HCT116 (cell line): ENCODE results near the gene LCNL1. TPM values are rescaled to one million over a fixed set of nuclear protein-coding genes. Genes with fewer than 3 reads are reported as not detected.

Source experiments
- ATAC-seq: fragments of 200-7000 bp; cut with Tn5 transposase; 2 replicates; pipeline ENCODE4 v1.9.1; 2020; ENCODE audit warnings: mild to moderate bottlenecking, moderate library complexity
- BruUV-seq: library from RNA; stranded (reverse); fragments of 400-500 nt; replicated peaks from 2 replicates; lab custom pipeline; 2021; lab: Mats Ljungman, UMichigan
- CTCF ChIA-PET: fragments of 300-600 bp; sonication (Branson Sonifier 250); formaldehyde crosslinking; loops from one replicate; lab custom pipeline; 2021; ENCODE audit warnings: antibody characterized with exemption; lab: Charles Lee
- POLR2A ChIA-PET: fragments of 300-600, 350-600 bp; sonication (Branson Sonifier 250); formaldehyde crosslinking; loops from one replicate; lab custom pipeline; 2021; ENCODE audit warnings: antibody characterized with exemption; lab: Charles Lee
- RAD21 ChIA-PET, 2 experiments: fragments of 300-600 bp; sonication (Branson Sonifier 250); formaldehyde crosslinking; loops; one replicate each; lab custom pipeline; 2023; ENCODE audit warnings: low total read pairs in 2 of 2; ENCODE audit not compliant: uncharacterized antibody in 2 of 2, unreplicated experiment in 2 of 2, low non-redundant PET in 1 of 2; lab: Charles Lee
- DNase-seq: peaks from one replicate; pipeline ENCODE4 v3.0.0-alpha.2; 2010; ENCODE audit warnings: low read depth, low spot score
- H2AFZ ChIP-seq: fragments of 200-600 bp; shearing (Covaris generic), sonication (generic); 2 replicates; pipeline ENCODE4 v1.6.1; 2017; ENCODE audit warnings: low read depth, mixed run types, mixed read lengths, antibody characterized with exemption, low read length; ENCODE audit not compliant: poor library complexity, severe bottlenecking
- H3K27ac ChIP-seq: 2 replicates; pipeline ENCODE4 v1.5.1; 2012; ENCODE audit warnings: low read depth, low read length
- H3K27me3 ChIP-seq: fragments of 200-600 bp; sonication (generic); 2 replicates; pipeline ENCODE4 v1.6.1; 2016; ENCODE audit warnings: mixed run types, low read length, mixed read lengths; ENCODE audit not compliant: insufficient read depth
- H3K36me3 ChIP-seq, 2 experiments: fragments of 200-500 bp in 1 of 2; fragments of 200-600 bp in 1 of 2; sonication (Bioruptor generic) in 1 of 2; sonication (generic) in 1 of 2; 2 replicates each; pipeline versions ENCODE4 v1.5.1 to v1.6.1; 2014 to 2016; ENCODE audit warnings: low read length in 2 of 2, inconsistent platforms in 1 of 2, mixed read lengths in 1 of 2, mixed run types in 1 of 2; ENCODE audit not compliant: insufficient read depth in 2 of 2, control insufficient read depth in 1 of 2
- H3K4me1 ChIP-seq, 2 experiments: fragments of 200-600 bp in 1 of 2; sonication (generic) in 1 of 2; 2 replicates each; pipeline versions ENCODE4 v1.5.1 to v1.6.1; 2012 to 2017; ENCODE audit warnings: low read length in 2 of 2, inconsistent platforms in 1 of 2, mild to moderate bottlenecking in 1 of 2, mixed read lengths in 1 of 2, mixed run types in 1 of 2, moderate library complexity in 1 of 2; ENCODE audit not compliant: insufficient read depth in 2 of 2, control insufficient read depth in 1 of 2
- H3K4me2 ChIP-seq: fragments of 200-600 bp; sonication (generic); 2 replicates; pipeline ENCODE4 v1.6.1; 2017; ENCODE audit warnings: mixed run types, low read length, mixed read lengths
- H3K4me3 ChIP-seq, 2 experiments: fragments of 200-600 bp in 1 of 2; sonication (generic) in 1 of 2; replicated peaks in 1 of 2; 2 replicates each; pipeline ENCODE4 v1.5.1; 2011 to 2016; ENCODE audit warnings: low read length in 2 of 2, control low read depth in 1 of 2, low read depth in 1 of 2, mild to moderate bottlenecking in 1 of 2, mixed read lengths in 1 of 2, mixed run types in 1 of 2
- H3K79me2 ChIP-seq: fragments of 200-600 bp; sonication (generic); 2 replicates; pipeline ENCODE4 v1.6.1; 2017; ENCODE audit warnings: mild to moderate bottlenecking, mixed run types, low read length, moderate library complexity, mixed read lengths; ENCODE audit not compliant: insufficient read depth
- H3K9ac ChIP-seq: fragments of 200-600 bp; sonication (generic); 2 replicates; pipeline ENCODE4 v1.6.1; 2016; ENCODE audit warnings: low read length, mixed read lengths
- H3K9me2 ChIP-seq: fragments of 200-600 bp; sonication (generic), shearing (Covaris generic); 2 replicates; pipeline ENCODE4 v1.6.1; 2017; ENCODE audit warnings: mixed run types, mild to moderate bottlenecking, moderate library complexity; ENCODE audit not compliant: insufficient read depth
- H3K9me3 ChIP-seq, 2 experiments: fragments of 200-500 bp in 1 of 2; fragments of 200-600 bp in 1 of 2; sonication (Bioruptor generic) in 1 of 2; sonication (generic) in 1 of 2; 2 replicates each; pipeline ENCODE4 v1.6.1; 2014 to 2017; ENCODE audit warnings: low read length in 2 of 2, mixed read lengths in 2 of 2, inconsistent platforms in 1 of 2, low read depth in 1 of 2, mild to moderate bottlenecking in 1 of 2, mixed run types in 1 of 2, moderate library complexity in 1 of 2; ENCODE audit not compliant: control insufficient read depth in 1 of 2, insufficient read depth in 1 of 2
- H4K20me1 ChIP-seq: fragments of 200-600 bp; sonication (generic), shearing (Covaris generic); 2 replicates; pipeline ENCODE4 v1.6.1; 2017; ENCODE audit warnings: mixed run types, mild to moderate bottlenecking, moderate library complexity; ENCODE audit not compliant: insufficient read depth
- ATF3 ChIP-seq: IDR thresholded peaks from 2 replicates; pipeline ENCODE4 v1.6.1; 2012
- ELF1 ChIP-seq: IDR thresholded peaks from 2 replicates; pipeline ENCODE4 v1.6.1; 2012; ENCODE audit warnings: low read depth, borderline replicate concordance
- FOSL1 ChIP-seq: IDR thresholded peaks from 2 replicates; pipeline ENCODE4 v1.6.1; 2012; ENCODE audit warnings: low read depth
- MAX ChIP-seq: IDR thresholded peaks from 2 replicates; pipeline ENCODE4 v1.6.1; 2012
- RAD21 ChIP-seq: IDR thresholded peaks from 2 replicates; pipeline ENCODE4 v1.6.1; 2012; ENCODE audit warnings: low read depth, mild to moderate bottlenecking
- REST ChIP-seq: IDR thresholded peaks from 2 replicates; pipeline ENCODE4 v1.6.1; 2012; ENCODE audit warnings: low read depth
- SIN3A ChIP-seq: IDR thresholded peaks from 2 replicates; pipeline ENCODE4 v1.6.1; 2012; ENCODE audit warnings: low read depth
- ZBTB33 ChIP-seq: IDR thresholded peaks from 2 replicates; pipeline ENCODE4 v1.6.1; 2011; ENCODE audit warnings: mild to moderate bottlenecking, low read length, moderate library complexity; ENCODE audit not compliant: insufficient replicate concordance; ENCODE audit errors: extremely low read depth
- ZFX ChIP-seq: fragments of 450-650 bp; IDR thresholded peaks from 2 replicates; pipeline ENCODE4 v1.6.1; 2017
- intact Hi-C: fragments of 100-400 bp; cut with micrococcal nuclease; formaldehyde crosslinking; loops from 2 replicates; pipeline ENCODE4 v1.10.0; 2022
- total RNA-seq: library from RNA; stranded (reverse); gene quantifications from one replicate; pipeline ENCODE4 v1.2.1, GENCODE V29; 2021; ENCODE audit not compliant: unreplicated experiment

Gene LCNL1
- total RNA-seq, 1 experiment from 2014 or later, result 0.44 TPM

- Histone ChIP-seq H4K20me1 (no peaks in the 10 kb centered on the region), H3K9me3 (no peaks in the 10 kb centered on the region), H3K79me2 (no peaks in the 10 kb centered on the region), H3K36me3 (no peaks in the 10 kb centered on the region), H3K4me2 (no peak overlapping the region), H3K4me3 (no peak overlapping the region), H3K4me1 (peaks cover 0 to 4% of the 10 kb centered on the region in 2 experiments; a peak in 2 of 4 replicates), H3K9ac (no peak overlapping the region), H3K27ac (no peak overlapping the region), H3K9me2 (no peaks in the 10 kb centered on the region), H3K27me3 (no peaks in the 10 kb centered on the region), H2AFZ (no peak overlapping the region)
- intact Hi-C loops, result no loop called here
- DNase-seq (no peak), ATAC-seq (no peak)
- ChIA-PET CTCF (no interaction called here), RAD21 (no interaction called here), POLR2A (no interaction called here)
- TF ChIP-seq RAD21 (no peak), ZFX (no peak), ELF1 (no peak), MAX (no peak), REST (no peak), ZBTB33 (no peak), ATF3 (no peak), SIN3A (no peak), FOSL1 (no peak)
- no TSS peak for BruUV-seq
Measured at GRCh38 chr9:136958473-136958872, 24.3 kb upstream of the LCNL1 start.
